Measurements from ENCODE around the gene KCNH1. TPM values are rescaled to one million over a fixed set of nuclear protein-coding genes. Genes with fewer than 3 reads are reported as not detected.

The KCNH1 gene
- total RNA-seq, 1 donor from 2014 or later, result not detected

- no peak overlapping the region for H3K27ac ChIP-seq
- H3K27me3 ChIP-seq, result no peaks in the 10 kb centered on the region
- H3K9me3 ChIP-seq, result no peaks in the 10 kb centered on the region
- no peaks in the 10 kb centered on the region for H3K36me3 ChIP-seq
- no peak for TF ChIP-seq CTCF (IDR thresholded peaks at IDR 0.05)
- intact Hi-C loops (cut with DNase I), result no loop called here
- no peak for DNase-seq
- ATAC-seq, result no peak
- no peak overlapping the region for H3K4me3 ChIP-seq
- no peaks in the 10 kb centered on the region for H3K4me1 ChIP-seq
These were observed 217.9 kb downstream of the KCNH1 start for GRCh38 chr1:210915890-210916507.

GRCh38 chr1:210912752-210913151 is 221.2 kb downstream of the KCNH1 start:
- no peaks in the 10 kb centered on the region for H3K4me1 ChIP-seq
- no peak overlapping the region for H3K27ac ChIP-seq
- TF ChIP-seq CTCF (IDR thresholded peaks at IDR 0.05), result no peak
- ATAC-seq, result no peak
- no peak overlapping the region for H3K4me3 ChIP-seq
- no peak for DNase-seq
- H3K36me3 ChIP-seq, result no peaks in the 10 kb centered on the region
- H3K9me3 ChIP-seq, result no peaks in the 10 kb centered on the region
- H3K27me3 ChIP-seq, result no peaks in the 10 kb centered on the region
- intact Hi-C loops (cut with DNase I), result no loop called here

DNA sequence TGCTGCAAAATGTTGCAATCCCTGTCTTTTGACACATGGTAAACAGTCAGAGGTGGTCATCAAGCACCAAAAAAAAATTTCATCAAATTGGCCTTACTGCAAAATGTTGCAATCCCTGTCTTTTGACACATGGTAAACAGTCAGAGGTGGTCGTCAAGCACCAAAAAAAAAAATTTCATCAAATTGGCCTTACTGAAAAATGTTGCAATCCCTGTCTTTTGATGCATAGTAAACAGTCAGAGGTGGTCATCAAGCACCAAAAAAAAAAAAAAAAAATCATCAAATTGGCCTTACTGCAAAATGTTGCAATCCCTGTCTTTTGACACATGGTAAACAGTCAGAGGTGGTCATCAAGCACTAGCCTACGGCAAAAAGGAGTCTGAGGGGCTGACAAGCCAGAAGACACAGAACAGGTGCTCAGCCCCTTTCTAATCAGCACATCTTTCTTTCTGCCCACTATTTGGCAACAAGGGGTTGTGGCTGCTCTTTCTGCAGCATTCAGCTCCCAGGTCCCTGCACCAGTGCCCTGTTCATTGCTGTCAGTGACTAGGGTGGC is 223.8 kb downstream of the KCNH1 start:
- DNase-seq, result no peak
- no peak for TF ChIP-seq CTCF (IDR thresholded peaks at IDR 0.05)
- Histone ChIP-seq H3K9me3 (no peaks in the 10 kb centered on the region), H3K4me3 (no peak overlapping the region), H3K4me1 (no peaks in the 10 kb centered on the region), H3K36me3 (no peaks in the 10 kb centered on the region), H3K27ac (no peak overlapping the region), H3K27me3 (no peaks in the 10 kb centered on the region)
- intact Hi-C loops (cut with DNase I), result no loop called here
- no peak for ATAC-seq

GRCh38 chr1:210908791-210909190 is 225.2 kb downstream of the KCNH1 start:
- ATAC-seq (no peak), DNase-seq (no peak)
- Histone ChIP-seq H3K9me3 (no peaks in the 10 kb centered on the region), H3K27me3 (no peaks in the 10 kb centered on the region), H3K27ac (no peak overlapping the region), H3K4me3 (no peak overlapping the region), H3K36me3 (no peaks in the 10 kb centered on the region), H3K4me1 (no peaks in the 10 kb centered on the region)
- TF ChIP-seq CTCF (IDR thresholded peaks at IDR 0.05), result no peak
- intact Hi-C loops (cut with DNase I), result no loop called here

DNA sequence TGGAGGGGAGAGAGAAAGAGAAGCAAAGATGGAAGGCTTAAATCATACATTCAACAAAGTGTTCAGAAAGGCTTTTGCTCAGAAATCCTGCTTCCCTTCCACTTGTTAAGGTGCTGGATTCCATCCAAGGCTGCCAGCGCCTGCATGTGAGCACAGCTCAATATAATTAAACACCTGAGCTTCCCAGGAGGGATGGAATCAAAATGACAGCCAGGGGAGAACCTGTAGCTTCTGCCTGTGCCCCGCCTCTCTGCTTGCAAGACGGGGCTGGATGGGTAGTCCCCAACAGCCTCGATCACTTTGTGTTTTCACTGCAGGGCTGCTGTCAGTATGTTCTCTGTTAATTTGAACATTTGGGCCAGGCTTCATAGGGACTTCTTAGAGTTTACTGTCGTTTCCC is 225.7 kb downstream of the KCNH1 start:
- ATAC-seq (no peak), DNase-seq (no peak)
- Histone ChIP-seq H3K27ac (no peak overlapping the region), H3K36me3 (no peaks in the 10 kb centered on the region), H3K9me3 (no peaks in the 10 kb centered on the region), H3K27me3 (no peaks in the 10 kb centered on the region), H3K4me1 (no peaks in the 10 kb centered on the region), H3K4me3 (no peak overlapping the region)
- intact Hi-C loops (cut with DNase I), result no loop called here
- no peak for TF ChIP-seq CTCF (IDR thresholded peaks at IDR 0.05)
